OCI-LY1 (cell line): ENCODE data around the gene MAPK8IP3.

Experiments used
- CTCF ChIP-seq: fragments of 200-600 bp; sonication (generic), shearing (Covaris generic); IDR thresholded peaks from 2 replicates; pipeline ENCODE4 v1.5.1; 2017; ENCODE audit warnings: mild to moderate bottlenecking, antibody characterized with exemption, low read length, moderate library complexity, mixed read lengths
- EZH2 ChIP-seq: fragments of 200-600 bp; sonication (generic), shearing (Covaris generic); IDR thresholded peaks from 2 replicates; pipeline ENCODE4 v1.8.0; 2017; ENCODE audit warnings: borderline replicate concordance, mixed run types, mild to moderate bottlenecking, antibody characterized with exemption, low read length, moderate library complexity, mixed read lengths

DNA sequence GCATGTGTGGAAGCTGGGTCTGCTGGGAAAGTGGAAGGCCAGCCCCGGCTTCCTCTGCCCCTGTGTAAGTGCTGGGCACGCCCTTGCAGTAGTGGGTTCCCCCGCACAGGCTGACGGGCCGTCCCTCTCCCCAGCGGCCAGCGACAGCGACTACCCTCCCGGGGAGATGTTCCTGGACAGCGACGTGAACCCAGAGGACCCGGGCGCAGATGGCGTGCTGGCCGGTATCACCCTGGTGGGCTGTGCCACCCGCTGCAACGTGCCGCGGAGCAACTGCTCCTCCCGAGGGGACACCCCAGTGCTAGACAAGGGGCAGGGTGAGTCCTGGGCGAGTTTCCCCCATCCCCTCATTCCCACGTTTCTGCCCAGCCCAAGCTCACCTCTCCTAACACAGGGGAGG lies 59.8 kb downstream of the MAPK8IP3 start:
- no peak for TF ChIP-seq CTCF
- TF ChIP-seq EZH2 = no peak
